ENCODE results near the gene FAM131A. TPM values are rescaled to one million over a fixed set of nuclear protein-coding genes. Genes with fewer than 3 reads are reported as not detected.

The FAM131A gene
- total RNA-seq, 2 experiments from 2014 or later, result 3.7 to 3.8 TPM

- intact Hi-C loops (cut with micrococcal nuclease; ENCODE audit: unreplicated experiment), result loop anchor here (5.0 kb wide), 2 partner anchors 222 to 932 kb away; partner anchors contain the start of genes EIF2B5 and MCF2L2
- BruUV-seq (replicated peaks), result no TSS peak
- DNase-seq (ENCODE audit: low spot score), result no peak
Observed at GRCh38 chr3:184359610-184360009, 22.2 kb downstream of the FAM131A start.

DNA sequence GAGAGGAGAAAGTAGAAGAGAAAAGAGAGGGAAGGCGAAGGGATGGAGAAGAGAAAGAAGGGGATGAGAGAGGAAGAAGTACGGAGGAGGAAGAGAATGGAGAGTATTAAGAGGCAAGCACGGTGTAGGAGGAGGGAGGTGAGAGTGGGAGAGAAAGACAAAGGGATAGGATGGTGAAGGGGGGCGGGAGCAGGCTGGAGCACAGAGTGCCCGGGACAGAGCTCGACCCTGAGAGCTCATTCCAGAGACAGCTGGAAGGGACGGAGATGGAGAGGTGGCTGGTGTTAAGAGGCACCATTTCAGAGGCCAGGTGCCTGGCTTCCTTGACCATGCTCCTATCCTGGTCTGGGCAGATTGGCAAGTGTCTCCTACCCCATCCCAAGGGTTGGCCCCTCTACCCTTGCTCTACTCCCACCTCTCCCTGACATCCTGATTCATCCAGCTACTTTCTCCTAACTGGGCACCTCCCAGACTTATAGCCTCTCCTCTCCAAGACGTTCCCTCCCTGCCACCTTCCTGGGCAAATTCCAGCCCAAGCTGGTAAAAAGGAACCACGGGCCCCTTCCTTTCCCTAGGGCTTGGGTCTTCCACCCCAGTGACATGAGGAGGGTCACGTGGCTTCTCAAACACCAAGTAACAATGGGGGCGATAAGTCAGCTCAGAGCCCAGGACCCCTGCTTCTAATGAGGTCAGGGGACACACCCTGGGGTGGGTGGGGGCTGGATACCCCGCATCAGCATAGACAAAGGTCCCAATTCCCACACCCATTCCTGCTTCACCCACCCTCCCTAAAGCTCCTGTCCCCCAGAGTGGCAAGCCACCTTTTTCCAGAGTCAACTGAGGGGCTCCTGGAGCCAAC lies 22.9 kb downstream of the FAM131A start:
- Histone ChIP-seq H3K79me2 (ENCODE audit: insufficient read depth, low read depth, low read length) (peaks cover 19% of the 10 kb centered on the region; the same call in 1 of the 2 replicates), H2AFZ (ENCODE audit: low read length) (no peak overlapping the region), H3K4me2 (ENCODE audit: low read length) (peak overlapping the region; percentile 84), H3K9me2 (ENCODE audit: insufficient read depth, low read length) (no peaks in the 10 kb centered on the region), H3K36me3 (ENCODE audit: insufficient read depth, low read length) (peaks cover 10% of the 10 kb centered on the region), H3K9me3 (ENCODE audit: low read length) (no peaks in the 10 kb centered on the region), H3K27ac (ENCODE audit: low read depth, low read length, poor library complexity, severe bottlenecking) (no peak overlapping the region), H3K4me3 (ENCODE audit: low read depth, low read length, poor library complexity, severe bottlenecking) (peak overlapping the region; percentile 97), H4K20me1 (ENCODE audit: insufficient read depth, low read length) (no peaks in the 10 kb centered on the region; the same call in 1 of the 2 replicates), H3K4me1 (ENCODE audit: insufficient read depth, low read length, poor library complexity, severe bottlenecking) (peaks cover 23% of the 10 kb centered on the region)
- no TSS peak for BruUV-seq (replicated peaks)
- CTCF ChIA-PET (ENCODE audit: unreplicated experiment), result interaction anchor here (0.5 kb wide), 1 partner anchor 101 kb away, joined by 3 read pairs; no protein-coding TSS in a partner anchor
- intact Hi-C loops (cut with micrococcal nuclease; ENCODE audit: unreplicated experiment), result loop anchor here (5.0 kb wide), 2 partner anchors 223 to 933 kb away; partner anchors contain the start of genes EIF2B5 and MCF2L2
- DNase-seq (ENCODE audit: low spot score), result no peak
- no peak for TF ChIP-seq EZH2phosphoT487 (IDR thresholded peaks at IDR 0.05; ENCODE audit: borderline replicate concordance, low read depth, low read length)
- TF ChIP-seq, protein P1, sequence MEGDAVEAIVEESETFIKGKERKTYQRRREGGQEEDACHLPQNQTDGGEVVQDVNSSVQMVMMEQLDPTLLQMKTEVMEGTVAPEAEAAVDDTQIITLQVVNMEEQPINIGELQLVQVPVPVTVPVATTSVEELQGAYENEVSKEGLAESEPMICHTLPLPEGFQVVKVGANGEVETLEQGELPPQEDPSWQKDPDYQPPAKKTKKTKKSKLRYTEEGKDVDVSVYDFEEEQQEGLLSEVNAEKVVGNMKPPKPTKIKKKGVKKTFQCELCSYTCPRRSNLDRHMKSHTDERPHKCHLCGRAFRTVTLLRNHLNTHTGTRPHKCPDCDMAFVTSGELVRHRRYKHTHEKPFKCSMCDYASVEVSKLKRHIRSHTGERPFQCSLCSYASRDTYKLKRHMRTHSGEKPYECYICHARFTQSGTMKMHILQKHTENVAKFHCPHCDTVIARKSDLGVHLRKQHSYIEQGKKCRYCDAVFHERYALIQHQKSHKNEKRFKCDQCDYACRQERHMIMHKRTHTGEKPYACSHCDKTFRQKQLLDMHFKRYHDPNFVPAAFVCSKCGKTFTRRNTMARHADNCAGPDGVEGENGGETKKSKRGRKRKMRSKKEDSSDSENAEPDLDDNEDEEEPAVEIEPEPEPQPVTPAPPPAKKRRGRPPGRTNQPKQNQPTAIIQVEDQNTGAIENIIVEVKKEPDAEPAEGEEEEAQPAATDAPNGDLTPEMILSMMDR (conservative IDR thresholded peaks at IDR 0.05; ENCODE audit: low read length), result no peak
- POLR2A ChIA-PET, result interaction anchor here (0.6 to 1.0 kb wide), 4 partner anchors 12 to 574 kb away, joined by 3 to 7 read pairs (median 4); no protein-coding TSS in a partner anchor

More at GRCh38 chr3:184359610-184360009, 22.2 kb downstream of the FAM131A start:
- POLR2A ChIA-PET, result interaction anchor here (0.5 to 0.6 kb wide), 3 partner anchors 59 to 574 kb away, joined by 3 to 4 read pairs (median 4); no protein-coding TSS in a partner anchor
- Histone ChIP-seq H3K4me2 (ENCODE audit: low read length) (no peak overlapping the region), H2AFZ (ENCODE audit: low read length) (no peak overlapping the region), H3K79me2 (ENCODE audit: insufficient read depth, low read depth, low read length) (peaks cover 13% of the 10 kb centered on the region; the same call in 1 of the 2 replicates), H3K9me2 (ENCODE audit: insufficient read depth, low read length) (no peaks in the 10 kb centered on the region), H3K4me3 (ENCODE audit: low read depth, low read length, poor library complexity, severe bottlenecking) (no peak overlapping the region), H3K27ac (ENCODE audit: low read depth, low read length, poor library complexity, severe bottlenecking) (no peak overlapping the region), H4K20me1 (ENCODE audit: insufficient read depth, low read length) (no peaks in the 10 kb centered on the region; the same call in 1 of the 2 replicates), H3K9me3 (ENCODE audit: low read length) (no peaks in the 10 kb centered on the region), H3K4me1 (ENCODE audit: insufficient read depth, low read length, poor library complexity, severe bottlenecking) (peaks cover 20% of the 10 kb centered on the region), H3K36me3 (ENCODE audit: insufficient read depth, low read length) (peaks cover 3% of the 10 kb centered on the region)
- CTCF ChIA-PET (ENCODE audit: unreplicated experiment), result no interaction called here
- TF ChIP-seq, protein P1 (conservative IDR thresholded peaks at IDR 0.05; ENCODE audit: low read length), result no peak
- TF ChIP-seq EZH2phosphoT487 (IDR thresholded peaks at IDR 0.05; ENCODE audit: borderline replicate concordance, low read depth, low read length), result no peak
